NCI-H524 treated with DMSO at 0.1 percent for 48 hours (cell line): ENCODE measurements around the gene TRMT10C.
"Not testable (repeated sequence)": the region's sequence is repeated elsewhere in the genome, so short reads cannot be mapped to it uniquely, and the experiment has no call there.

Source experiments
- DNase-seq: peaks from one replicate; lab custom pipeline; 2025; lab: John Stamatoyannopoulos, UW

The TRMT10C gene

GRCh38 chr3:101548527-101549105, 13.1 kb upstream of the TRMT10C start:
- no peak for DNase-seq

GRCh38 chr3:101549473-101549872, 12.2 kb upstream of the TRMT10C start:
- DNase-seq, result no peak

- not testable (repeated sequence) for DNase-seq
Measured at GRCh38 chr3:101551359-101552081, 10.1 kb upstream of the TRMT10C start.

GRCh38 chr3:101553381-101553780, 8.3 kb upstream of the TRMT10C start:
- DNase-seq, result not testable (repeated sequence)

GRCh38 chr3:101556064-101556463, 5.6 kb upstream of the TRMT10C start:
- DNase-seq, result no peak

GRCh38 chr3:101567528-101568317, 6.1 kb downstream of the TRMT10C start:
- no peak for DNase-seq

GRCh38 chr3:101571028-101571895, 9.6 kb downstream of the TRMT10C start:
- no peak for DNase-seq

GRCh38 chr3:101573449-101574387, 12.1 kb downstream of the TRMT10C start, which contains the start of gene PCNP:
Gene PCNP, plus strand, starts transcription at chr3:101574180. Its CDS starts 36 bp downstream, at chr3:101574216.
- DNase-seq, result peak; percentile 96

- DNase-seq, result no peak
Measured at GRCh38 chr3:101574388-101575112, 12.9 kb downstream of the TRMT10C start.

GRCh38 chr3:101577286-101577685, 15.6 kb downstream of the TRMT10C start:
- DNase-seq, result no peak

- no peak for DNase-seq
Measured at GRCh38 chr3:101588616-101589015, 26.9 kb downstream of the TRMT10C start.

- no peak for DNase-seq
Measured at GRCh38 chr3:101591071-101591470, 29.4 kb downstream of the TRMT10C start.

GRCh38 chr3:101602731-101603130, 41.1 kb downstream of the TRMT10C start:
- DNase-seq, result no peak

GRCh38 chr3:101603184-101603583, 41.5 kb downstream of the TRMT10C start:
- DNase-seq, result no peak

- not testable (repeated sequence) for DNase-seq
Measured at GRCh38 chr3:101605398-101605797, 43.7 kb downstream of the TRMT10C start.

GRCh38 chr3:101611023-101611422, 49.4 kb downstream of the TRMT10C start:
- DNase-seq, result no peak

- DNase-seq, result not testable (repeated sequence)
Measured at GRCh38 chr3:101613014-101613413, 51.3 kb downstream of the TRMT10C start.

- no peak for DNase-seq
Measured at GRCh38 chr3:101615525-101615924, 53.9 kb downstream of the TRMT10C start.
